Effector CD4-positive, alpha-beta T cell (primary cell): ENCODE measurements around the gene RUFY3.
"Not testable (repeated sequence)": the region's sequence is repeated elsewhere in the genome, so short reads cannot be mapped to it uniquely, and the experiment has no call there.

ENCODE experiments used
- DNase-seq: peaks from one replicate; pipeline ENCODE4 v3.0.0-alpha.2; 2020

RUFY3 gene

GRCh38 chr4:70706516-70706915, 15.2 kb upstream of the RUFY3 start:
- DNase-seq: no peak

- no peak for DNase-seq
Observed at GRCh38 chr4:70709611-70710205, 12.1 kb upstream of the RUFY3 start.

GRCh38 chr4:70711599-70711998, 10.2 kb upstream of the RUFY3 start:
- DNase-seq: no peak

DNA sequence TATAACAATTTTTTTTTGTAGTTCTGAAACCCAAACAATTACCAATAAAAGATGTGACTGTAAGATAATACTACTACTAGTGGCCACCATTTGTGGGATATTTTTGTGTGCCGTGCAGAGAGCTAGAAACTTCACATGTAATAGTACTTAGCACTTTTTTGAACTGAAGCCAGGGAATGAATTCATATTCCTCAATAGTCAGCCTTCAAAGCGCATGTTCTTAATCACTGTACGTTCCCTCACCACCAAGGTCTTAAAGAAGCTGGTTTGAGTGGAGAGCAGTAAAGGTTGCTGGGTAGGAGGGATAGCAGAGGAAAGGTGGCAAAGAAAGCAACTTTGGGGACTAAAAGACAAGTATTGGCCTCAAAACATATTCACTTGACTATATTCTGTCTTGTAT, 9.6 kb upstream of the RUFY3 start:
- no peak for DNase-seq

GRCh38 chr4:70712604-70713452, 8.9 kb upstream of the RUFY3 start:
- DNase-seq: no peak

- no peak for DNase-seq
Observed at GRCh38 chr4:70713453-70714078, 8.2 kb upstream of the RUFY3 start.

GRCh38 chr4:70714079-70714887, 7.5 kb upstream of the RUFY3 start:
- DNase-seq: no peak

DNA sequence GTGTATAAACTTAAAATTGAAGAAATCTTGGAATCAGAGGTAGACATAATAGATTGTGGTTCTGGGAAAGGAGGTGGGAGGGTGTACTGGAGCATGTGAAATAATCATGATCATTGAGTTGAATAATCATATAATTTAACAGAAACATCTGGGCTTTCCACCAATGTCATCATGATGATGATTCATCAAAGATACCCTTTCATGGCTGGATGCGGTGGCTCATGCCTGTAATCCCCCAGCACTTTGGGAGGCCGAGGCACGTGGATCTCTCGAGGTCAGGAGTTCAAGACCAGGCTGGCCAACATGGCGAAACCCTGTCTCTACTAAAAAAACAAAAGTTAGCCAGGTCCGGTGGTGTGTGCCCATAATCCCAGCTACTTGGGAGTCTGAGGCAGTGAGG, 6.7 kb upstream of the RUFY3 start:
- DNase-seq: no peak

GRCh38 chr4:70718811-70719604, 2.8 kb upstream of the RUFY3 start:
- no peak for DNase-seq

GRCh38 chr4:70722199-70722791, 531 bp downstream of the RUFY3 start:
- peak; percentile 16 for DNase-seq

DNA sequence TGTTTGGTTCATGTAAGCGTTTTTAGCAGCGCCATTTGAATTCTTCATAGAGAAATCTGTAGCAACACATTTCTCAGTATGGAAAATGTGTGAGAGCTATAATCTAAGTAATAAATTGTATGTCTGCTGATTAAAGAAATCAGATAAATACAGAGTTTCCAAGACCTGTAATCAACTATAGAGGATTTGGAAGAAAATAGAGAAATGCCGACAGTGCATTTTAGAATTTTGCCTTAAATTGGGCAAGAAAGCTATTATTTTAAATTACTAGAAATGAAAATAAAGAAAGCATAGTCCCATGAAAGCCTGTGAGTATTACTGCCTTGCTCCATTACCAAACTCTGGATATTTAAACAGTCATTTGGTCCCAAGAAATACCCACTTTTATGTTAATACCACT, 2.7 kb downstream of the RUFY3 start:
- DNase-seq: no peak

- DNase-seq: no peak
Observed at GRCh38 chr4:70725633-70726032, 3.9 kb downstream of the RUFY3 start.

DNA sequence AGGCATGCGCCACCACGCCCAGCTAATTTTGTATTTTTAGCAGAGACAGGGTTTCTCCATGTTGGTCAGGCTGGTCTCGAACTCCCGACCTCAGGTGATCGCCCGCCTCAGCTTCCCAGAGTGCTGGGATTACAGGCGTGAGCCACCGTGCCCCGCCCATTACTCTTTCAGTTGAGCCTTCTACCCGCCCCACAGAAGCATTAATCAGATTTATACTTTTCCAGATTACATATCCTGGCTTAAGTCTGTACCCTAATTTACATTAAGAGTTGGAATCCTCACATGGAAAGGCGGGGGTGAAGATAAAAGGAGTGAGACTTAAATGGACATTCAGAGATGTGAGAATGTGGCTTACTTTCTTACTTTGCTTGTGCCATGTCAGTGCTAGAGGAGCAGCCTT, 4.8 kb downstream of the RUFY3 start:
- not testable (repeated sequence) for DNase-seq

DNA sequence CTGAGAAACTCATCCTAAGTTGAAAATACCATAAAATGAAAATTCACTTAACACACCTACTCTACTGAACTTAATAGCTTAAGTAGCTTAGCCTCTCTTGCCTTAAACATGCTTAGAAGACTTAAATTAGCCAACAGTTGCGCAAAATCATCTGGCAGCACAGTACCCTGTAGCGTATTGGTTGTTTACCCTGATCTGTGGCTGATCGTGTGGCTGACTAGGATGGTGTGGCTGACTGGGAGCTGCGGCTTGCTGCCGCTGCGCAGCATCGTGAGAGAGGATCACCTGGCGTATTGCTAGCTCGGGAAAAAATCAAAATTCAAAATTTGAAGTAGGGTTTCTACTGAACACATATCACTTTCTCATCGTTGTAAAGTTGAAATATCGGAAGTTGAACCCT, 6.3 kb downstream of the RUFY3 start:
- DNase-seq: no peak

GRCh38 chr4:70732878-70733277, 11.1 kb downstream of the RUFY3 start:
- not testable (repeated sequence) for DNase-seq

GRCh38 chr4:70734168-70734954, 12.6 kb downstream of the RUFY3 start:
- peak; percentile 12 for DNase-seq

GRCh38 chr4:70734971-70735370, 13.2 kb downstream of the RUFY3 start:
- DNase-seq: no peak

DNA sequence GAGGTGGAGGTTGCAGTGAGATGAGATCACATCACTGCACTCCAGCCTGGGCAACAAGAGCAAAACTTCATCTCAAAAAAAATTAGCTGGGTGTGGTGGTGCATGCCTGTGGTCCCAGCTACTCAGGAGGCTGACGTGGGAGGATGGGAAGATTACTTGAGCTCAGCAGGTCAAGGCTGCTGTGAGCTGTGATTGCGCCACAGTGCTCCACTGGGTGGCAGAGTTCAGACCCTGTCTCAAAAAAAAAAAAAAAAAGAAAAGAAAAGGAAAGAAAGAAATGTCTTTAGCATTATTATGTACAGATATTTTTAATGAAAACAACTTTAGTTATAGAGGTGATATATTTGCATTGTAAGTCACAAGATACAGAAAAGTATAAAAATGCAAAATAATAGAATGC, 14.2 kb downstream of the RUFY3 start:
- DNase-seq: peak; percentile 6

DNA sequence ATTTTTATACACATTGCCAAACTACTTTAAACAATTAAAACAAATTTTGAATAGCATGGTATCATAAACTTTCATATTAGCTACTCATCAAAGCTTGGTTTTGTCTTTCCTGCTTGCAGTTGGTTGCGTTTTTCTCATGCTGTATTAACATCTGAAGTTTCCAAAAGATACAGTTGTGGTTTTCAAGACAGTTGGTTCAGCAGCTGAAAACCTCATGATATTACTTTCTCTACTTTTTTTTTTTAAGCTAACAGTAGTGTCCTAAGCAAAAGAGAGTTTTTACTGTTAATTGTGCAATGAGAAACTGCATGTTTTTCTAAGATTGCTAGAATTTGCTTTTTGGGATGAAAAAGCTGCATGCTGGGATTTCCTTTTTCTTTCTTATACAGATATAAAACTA, 15.2 kb downstream of the RUFY3 start:
- no peak for DNase-seq

DNA sequence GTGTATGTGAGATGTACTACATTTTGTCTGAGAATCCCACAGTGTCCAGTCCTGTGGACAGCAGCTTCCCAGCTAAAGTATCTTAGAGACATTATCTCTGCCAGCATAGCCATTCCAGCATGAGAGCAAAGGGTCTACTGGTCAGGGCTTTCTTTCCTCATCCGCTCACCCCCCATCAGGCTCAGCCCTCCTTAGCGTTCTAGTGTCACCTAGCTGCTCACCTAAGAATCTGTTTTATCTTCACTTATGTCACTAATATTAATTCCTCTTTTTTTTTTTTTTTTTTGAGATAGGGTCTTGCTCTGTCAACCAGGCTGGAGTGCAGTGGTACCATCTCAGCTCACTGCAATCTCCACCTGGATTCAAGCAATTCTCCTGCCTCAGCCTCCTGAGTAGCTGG, 15.6 kb downstream of the RUFY3 start:
- no peak for DNase-seq
